OCI-LY3 (cell line): Measurements from ENCODE around the gene NUDT1.

ENCODE experiments used
- EZH2phosphoT487 ChIP-seq: fragments of 200-600 bp; shearing (Covaris generic); IDR thresholded peaks from 2 replicates; pipeline ENCODE4 v1.6.1; 2018; ENCODE audit warnings: antibody characterized with exemption, mixed run types, low read depth
- TF ChIP-seq, protein P1 (sequence below): fragments of 200-600, 300-600 bp; sonication (generic); IDR thresholded peaks from 2 replicates; pipeline ENCODE4 v1.5.1; 2014; ENCODE audit warnings: antibody characterized with exemption, low read length, low read depth

GRCh38 chr7:2245883-2246675, 4.1 kb downstream of the NUDT1 start:
- TF ChIP-seq, protein P1, sequence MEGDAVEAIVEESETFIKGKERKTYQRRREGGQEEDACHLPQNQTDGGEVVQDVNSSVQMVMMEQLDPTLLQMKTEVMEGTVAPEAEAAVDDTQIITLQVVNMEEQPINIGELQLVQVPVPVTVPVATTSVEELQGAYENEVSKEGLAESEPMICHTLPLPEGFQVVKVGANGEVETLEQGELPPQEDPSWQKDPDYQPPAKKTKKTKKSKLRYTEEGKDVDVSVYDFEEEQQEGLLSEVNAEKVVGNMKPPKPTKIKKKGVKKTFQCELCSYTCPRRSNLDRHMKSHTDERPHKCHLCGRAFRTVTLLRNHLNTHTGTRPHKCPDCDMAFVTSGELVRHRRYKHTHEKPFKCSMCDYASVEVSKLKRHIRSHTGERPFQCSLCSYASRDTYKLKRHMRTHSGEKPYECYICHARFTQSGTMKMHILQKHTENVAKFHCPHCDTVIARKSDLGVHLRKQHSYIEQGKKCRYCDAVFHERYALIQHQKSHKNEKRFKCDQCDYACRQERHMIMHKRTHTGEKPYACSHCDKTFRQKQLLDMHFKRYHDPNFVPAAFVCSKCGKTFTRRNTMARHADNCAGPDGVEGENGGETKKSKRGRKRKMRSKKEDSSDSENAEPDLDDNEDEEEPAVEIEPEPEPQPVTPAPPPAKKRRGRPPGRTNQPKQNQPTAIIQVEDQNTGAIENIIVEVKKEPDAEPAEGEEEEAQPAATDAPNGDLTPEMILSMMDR, result no peak
- TF ChIP-seq EZH2phosphoT487, result no peak
